GM21515 (cell line): ENCODE results near the gene DCST1.

ENCODE experiments used
- ATAC-seq: cut with Tn5 transposase; IDR thresholded peaks from one replicate; pipeline ENCODE4 v1.9.1; 2021; ENCODE audit not compliant: unreplicated experiment

Gene DCST1

DNA sequence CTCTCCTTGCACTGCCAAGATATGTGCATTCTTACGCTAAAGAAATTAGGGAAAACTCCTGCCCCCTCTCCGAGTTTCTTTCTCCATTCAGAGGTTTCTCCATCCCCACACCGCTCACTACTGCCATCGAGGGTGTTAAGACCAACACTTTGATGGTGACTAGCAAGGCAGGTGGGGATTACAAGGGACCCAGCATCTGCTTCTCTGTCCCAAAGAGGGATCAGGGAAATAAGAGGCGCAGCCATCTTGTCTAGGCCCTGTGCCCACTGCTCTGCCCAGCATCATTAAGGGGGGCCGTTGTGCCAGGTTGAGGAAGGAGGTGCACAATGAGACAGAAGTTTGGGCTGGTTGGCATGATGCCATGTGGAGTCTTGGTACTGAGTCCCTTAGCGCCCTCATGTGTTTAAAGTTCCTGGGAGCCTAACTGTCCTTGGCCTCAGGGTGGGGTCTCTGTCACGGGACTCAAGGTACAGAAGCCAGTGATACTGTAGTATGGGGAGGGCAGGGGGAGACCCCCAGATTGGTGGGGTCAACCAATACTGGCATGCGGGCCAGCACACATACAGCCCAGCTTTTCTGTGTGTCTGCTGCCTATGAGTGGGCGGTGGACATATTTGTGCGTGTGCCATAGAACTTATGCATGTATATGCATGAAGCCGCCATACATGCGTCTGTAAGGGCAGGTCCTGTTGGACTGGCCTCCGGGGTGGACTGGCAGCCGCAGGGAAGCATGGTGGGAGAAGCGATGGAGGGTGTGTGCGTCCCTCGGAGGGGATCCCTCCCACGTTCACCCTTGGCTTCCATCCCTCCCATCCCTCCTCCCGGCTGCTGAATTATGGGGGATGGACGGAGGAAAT, 50.5 kb downstream of the DCST1 start:
- ATAC-seq, result no peak

DNA sequence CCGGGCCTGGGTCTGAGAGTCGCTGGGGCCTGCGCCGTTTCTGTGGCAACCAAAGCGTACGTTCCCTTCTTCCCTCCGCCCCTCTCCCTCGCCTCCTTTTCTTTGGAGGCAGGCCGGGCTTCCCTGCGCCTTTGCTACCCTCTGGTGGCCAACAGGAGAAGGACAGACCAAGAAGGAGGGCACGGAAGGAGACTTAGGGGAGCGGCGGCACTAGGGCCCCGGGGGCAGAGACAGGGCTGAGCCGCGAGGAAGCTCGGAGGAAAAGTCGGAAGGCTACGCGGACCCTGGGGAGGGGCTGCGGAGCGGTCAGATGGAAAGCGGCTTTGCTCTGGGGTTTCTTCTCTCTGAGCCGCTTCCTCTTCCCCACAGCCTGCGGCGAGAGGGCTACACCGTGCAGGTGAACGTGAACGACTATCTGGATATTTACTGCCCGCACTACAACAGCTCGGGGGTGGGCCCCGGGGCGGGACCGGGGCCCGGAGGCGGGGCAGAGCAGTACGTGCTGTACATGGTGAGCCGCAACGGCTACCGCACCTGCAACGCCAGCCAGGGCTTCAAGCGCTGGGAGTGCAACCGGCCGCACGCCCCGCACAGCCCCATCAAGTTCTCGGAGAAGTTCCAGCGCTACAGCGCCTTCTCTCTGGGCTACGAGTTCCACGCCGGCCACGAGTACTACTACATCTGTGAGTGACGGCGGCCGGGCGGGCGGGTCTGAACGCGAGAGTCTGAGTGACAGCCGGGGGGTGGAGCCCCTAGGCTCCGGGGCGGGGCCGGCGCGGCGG, 51.3 kb downstream of the DCST1 start:
- peak; percentile 64 for ATAC-seq

DNA sequence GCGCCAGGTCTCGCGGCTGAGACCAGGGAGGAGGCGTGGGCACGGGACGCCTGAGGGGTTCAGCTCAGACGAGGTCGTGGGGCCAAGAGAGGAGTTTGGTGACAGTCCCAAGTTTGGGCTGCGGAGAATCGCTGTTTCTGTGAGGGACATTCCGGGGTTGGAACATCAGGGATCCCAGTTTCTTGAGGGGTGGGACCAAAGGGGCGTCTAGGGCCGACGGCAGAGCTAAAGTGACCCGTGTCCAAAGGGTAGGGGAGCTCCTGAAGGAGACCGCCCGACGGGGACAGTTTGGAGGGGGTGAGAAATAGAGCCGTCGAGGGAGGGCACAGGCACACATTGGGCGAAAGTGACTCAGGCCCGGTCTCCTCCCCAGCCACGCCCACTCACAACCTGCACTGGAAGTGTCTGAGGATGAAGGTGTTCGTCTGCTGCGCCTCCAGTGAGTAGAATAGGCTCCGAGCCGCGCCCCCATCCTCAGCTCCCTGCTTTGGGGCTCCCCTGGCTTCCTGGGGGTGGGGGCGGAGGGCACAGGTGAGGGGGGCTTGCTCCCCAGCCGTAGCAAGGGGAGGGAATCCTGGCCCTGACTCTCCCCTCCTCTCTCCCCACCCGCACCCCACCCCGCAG, 52.0 kb downstream of the DCST1 start:
- ATAC-seq, result no peak

DNA sequence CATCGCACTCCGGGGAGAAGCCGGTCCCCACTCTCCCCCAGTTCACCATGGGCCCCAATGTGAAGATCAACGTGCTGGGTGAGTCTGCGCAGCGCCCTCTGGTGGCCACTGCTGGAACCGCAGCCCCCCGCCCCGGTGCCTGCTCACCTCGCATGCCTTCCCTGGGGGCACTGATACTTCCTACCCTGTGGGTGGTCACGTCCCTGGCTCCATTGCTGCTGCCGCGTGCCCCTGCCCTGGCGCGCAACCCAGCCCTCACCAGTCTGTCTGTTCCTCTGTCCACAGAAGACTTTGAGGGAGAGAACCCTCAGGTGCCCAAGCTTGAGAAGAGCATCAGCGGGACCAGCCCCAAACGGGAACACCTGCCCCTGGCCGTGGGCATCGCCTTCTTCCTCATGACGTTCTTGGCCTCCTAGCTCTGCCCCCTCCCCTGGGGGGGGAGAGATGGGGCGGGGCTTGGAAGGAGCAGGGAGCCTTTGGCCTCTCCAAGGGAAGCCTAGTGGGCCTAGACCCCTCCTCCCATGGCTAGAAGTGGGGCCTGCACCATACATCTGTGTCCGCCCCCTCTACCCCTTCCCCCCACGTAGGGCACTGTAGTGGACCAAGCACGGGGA, 52.6 kb downstream of the DCST1 start:
- ATAC-seq, result no peak

DNA sequence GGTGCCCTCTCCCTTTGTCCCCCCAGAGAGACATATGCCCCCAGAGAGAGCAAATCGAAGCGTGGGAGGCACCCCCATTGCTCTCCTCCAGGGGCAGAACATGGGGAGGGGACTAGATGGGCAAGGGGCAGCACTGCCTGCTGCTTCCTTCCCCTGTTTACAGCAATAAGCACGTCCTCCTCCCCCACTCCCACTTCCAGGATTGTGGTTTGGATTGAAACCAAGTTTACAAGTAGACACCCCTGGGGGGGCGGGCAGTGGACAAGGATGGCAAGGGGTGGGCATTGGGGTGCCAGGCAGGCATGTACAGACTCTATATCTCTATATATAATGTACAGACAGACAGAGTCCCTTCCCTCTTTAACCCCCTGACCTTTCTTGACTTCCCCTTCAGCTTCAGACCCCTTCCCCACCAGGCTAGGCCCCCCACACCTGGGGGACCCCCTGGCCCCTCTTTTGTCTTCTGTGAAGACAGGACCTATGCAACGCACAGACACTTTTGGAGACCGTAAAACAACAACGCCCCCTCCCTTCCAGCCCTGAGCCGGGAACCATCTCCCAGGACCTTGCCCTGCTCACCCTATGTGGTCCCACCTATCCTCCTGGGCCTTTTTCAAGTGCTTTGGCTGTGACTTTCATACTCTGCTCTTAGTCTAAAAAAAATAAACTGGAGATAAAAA, 53.4 kb downstream of the DCST1 start:
- ATAC-seq, result no peak

DNA sequence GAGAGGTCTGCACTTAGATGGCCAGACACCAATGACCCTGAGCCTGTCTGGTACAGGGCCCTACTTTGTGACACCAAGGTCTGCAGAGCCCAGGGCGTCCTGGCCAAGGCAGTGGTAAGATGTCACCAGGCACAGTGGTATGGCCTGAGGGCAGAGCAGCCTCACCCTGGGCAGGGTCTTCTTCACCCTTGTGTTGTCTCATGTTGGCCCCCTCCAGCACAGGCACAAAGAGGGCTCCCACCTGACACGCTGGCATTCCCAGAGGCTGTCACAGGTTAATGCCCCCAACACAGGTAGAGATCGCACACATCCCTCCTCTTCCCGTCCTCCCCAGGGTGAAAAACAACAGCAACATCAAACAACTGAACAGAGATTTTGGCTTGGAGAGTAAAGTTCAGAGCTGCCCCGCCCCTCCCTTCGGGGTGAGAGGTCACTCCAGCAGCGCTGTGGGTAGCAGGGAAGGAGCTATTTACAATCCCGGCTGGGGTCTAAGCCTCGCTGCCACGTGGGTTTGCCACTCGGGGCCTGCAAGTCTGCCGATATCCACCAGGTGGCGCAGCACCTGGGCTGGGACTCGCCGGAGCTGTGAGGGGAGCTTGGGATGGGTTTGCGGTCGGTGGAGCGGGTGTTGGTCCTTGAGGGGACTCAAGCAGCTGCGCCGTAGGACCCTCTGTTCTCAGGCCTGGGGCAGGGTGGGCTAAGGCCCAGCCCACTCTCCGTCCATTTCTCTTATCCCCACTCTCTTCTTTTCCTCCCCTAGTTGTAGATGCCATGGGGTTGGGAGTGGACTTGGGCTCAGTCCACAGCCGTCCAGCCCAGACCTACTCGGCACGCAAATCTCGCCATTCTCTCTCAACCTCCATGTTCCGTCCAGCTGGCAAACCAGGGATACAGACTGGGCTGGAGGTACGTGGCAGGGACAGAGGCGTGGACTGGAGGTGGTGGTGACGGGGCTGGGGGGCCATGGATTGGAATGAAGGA, 57.7 kb downstream of the DCST1 start:
- ATAC-seq, result no peak

DNA sequence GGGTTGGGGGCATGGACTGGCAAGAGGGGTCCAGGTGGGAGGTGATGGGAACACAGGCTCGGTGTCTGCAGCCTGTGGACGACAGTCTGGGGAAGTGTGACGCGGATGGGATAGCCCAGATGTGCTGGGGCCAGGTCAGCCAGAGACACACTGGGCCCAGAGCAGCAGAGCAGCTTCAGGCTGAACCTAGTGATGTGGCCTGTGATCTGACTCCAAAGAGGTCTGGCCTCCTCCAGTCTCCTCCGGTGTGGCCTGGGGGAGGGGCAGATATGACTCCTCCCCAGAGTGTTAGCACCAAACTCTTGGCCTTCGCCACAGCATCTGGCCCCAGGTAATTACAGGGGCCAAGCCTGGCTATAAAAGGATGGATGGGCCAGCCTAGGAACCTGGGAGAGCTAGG, 58.5 kb downstream of the DCST1 start:
- ATAC-seq, result no peak

DNA sequence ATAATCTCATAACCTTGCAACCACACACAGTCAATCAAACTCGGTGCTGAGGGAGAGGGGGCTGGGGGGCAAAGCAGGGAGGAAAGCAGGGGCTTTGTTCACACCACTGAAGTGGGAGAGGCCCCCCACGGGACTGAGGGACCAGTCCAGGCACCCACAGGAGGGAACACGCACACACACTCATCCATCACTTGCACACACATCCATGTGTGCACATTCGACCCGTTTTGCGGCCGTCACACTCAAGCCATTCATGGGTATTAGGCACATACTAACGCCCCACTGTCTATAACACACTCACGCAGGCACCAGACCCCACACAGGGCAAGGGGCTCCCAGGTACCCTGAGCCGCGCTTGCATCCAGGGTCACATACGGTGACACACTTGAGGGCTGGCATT, 59.0 kb downstream of the DCST1 start:
- ATAC-seq, result no peak

DNA sequence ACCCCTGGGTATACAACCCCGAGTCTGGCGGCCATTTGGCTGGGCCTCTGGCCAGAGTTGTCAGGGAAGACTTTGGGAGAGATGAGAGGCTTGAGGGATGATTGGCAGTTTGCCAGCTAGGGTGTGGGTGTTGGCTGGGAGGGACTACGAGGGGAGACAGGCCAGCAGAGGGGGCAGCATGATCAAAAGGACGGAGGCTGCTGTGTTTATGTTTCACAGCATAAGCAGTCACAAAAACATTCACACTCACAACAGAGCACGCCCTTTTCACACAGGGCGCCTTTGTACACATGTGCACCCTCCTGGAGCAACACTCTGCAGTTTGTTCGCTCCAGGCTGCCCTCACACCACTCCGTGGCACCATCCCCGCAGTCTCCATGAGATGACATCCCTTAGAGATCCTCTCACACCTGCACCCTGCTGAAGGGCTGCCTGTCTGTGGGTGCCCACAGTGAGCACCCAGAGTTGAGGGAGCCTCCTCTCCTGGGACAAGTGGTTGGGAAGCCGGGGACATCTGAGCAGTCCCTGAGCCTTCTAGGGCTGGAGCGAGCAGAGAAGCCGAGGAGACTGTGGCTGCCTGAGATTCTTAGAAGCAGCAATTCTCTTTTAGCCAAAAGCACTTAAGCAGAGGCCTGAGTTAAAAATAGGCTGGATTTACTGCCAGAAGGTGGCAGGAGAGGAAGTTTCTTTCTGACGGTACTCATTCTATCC, 60.4 kb downstream of the DCST1 start:
- ATAC-seq, result no peak

DNA sequence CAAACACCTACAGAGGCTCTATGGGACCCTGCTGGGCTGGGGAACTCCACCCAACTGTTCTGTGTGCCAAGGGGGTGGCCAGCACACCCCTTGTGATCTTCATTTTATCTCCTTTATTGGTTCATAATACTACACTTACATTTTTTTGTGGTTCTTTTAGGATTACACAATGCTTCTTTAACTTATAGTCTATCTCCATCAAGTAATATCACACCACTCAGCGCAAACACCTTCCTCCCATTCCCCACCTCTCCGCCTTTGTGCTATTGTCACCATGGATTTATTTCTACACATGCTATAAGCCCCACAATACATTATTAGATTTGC, 61.0 kb downstream of the DCST1 start:
- no peak for ATAC-seq

DNA sequence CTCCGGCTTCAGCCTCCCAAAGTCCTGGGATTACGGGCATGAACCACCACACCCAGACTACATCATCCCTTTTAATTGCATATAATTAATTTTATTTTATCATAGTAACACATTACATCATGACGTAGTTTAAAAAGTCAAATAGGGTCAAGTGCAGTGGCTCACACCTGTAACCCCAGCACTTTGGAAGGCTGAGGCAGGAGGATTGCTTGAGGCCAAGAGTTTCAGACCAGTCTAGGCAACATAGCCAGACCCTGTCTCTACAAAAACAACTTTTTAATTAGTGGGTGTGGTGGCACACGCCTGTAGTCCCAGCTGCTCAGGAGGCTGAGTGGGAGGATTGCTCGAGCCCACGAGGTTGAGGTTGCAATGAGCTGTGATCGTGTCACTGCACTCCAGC, 65.7 kb downstream of the DCST1 start:
- ATAC-seq, result no peak
